K562 (cell line): ENCODE results near the gene HYAL1. TPM values are rescaled to one million over a fixed set of nuclear protein-coding genes. Genes with fewer than 3 reads are reported as not detected.
A peak's percentile ranks its signal among the peaks of the same experiment; 100 is the strongest.

Experiments used
- ATAC-seq: fragments of 200-7000 bp; cut with Tn5 transposase; 3 replicates; pipeline ENCODE4 v1.9.1; 2020; ENCODE audit warnings: moderate library complexity
- BruUV-seq: library from RNA; stranded (reverse); fragments of 400-500 nt; replicated peaks from 2 replicates; lab custom pipeline; 2021; lab: Mats Ljungman, UMichigan
- CTCF ChIA-PET: fragments of 300-600 bp; formaldehyde crosslinking; extraction: SDS; loops from one replicate; lab custom pipeline; 2021; ENCODE audit warnings: low intra/inter-chr PET ratio; lab: Yijun Ruan, JAX
- POLR2A ChIA-PET: fragments of 300-600, 350-650 bp; sonication (Branson Sonifier 250); formaldehyde crosslinking; extraction: SDS; loops from one replicate; lab custom pipeline; 2021; ENCODE audit warnings: antibody characterized with exemption, inconsistent platforms; lab: Yijun Ruan, JAX
- DNase-seq, 4 experiments: peaks; one replicate each; pipeline versions ENCODE4 v3.0.0 to v3.0.0-alpha.2; 2011 to 2018; ENCODE audit warnings: low spot score in 3 of 4, mixed read lengths in 3 of 4; ENCODE audit errors: extremely low read depth in 1 of 4
- FAIRE-seq: peaks from 2 replicates; lab custom pipeline; 2011; peaks lifted over from hg19 to GRCh38; lab: Jason Lieb, UNC
- H2AFZ ChIP-seq: 2 replicates; pipeline ENCODE4 v1.6.0; 2011; ENCODE audit warnings: low read depth, low read length, control low read depth, inconsistent platforms
- H3K27ac ChIP-seq: fragments of 200-600 bp; 3 replicates; pipeline ENCODE4 v1.8.0; 2011; ENCODE audit warnings: low read depth, mild to moderate bottlenecking, control low read depth, inconsistent platforms, low read length, moderate library complexity, mixed read lengths; ENCODE audit errors: extremely low read depth
- H3K27me3 ChIP-seq, 2 experiments: fragments of 300-600 bp in 1 of 2; 2 replicates in 1 of 2; 3 replicates in 1 of 2; pipeline versions ENCODE4 v1.6.0 to v1.8.0; 2011; ENCODE audit warnings: inconsistent platforms in 2 of 2, low read length in 2 of 2, mild to moderate bottlenecking in 1 of 2, mixed read lengths in 1 of 2, moderate library complexity in 1 of 2; ENCODE audit not compliant: control insufficient read depth in 2 of 2, insufficient read depth in 2 of 2
- H3K36me3 ChIP-seq: fragments of 300-600 bp; 3 replicates; pipeline ENCODE4 v1.8.0; 2011; ENCODE audit warnings: mild to moderate bottlenecking, low read length, inconsistent platforms; ENCODE audit not compliant: control insufficient read depth, insufficient read depth
- H3K4me1 ChIP-seq, 2 experiments: fragments of 200-600 bp in 1 of 2; replicated peaks in 1 of 2; 2 replicates in 1 of 2; 3 replicates in 1 of 2; pipeline versions ENCODE4 v1.5.1 to v1.8.0; 2011; ENCODE audit warnings: inconsistent platforms in 2 of 2, low read length in 2 of 2, mild to moderate bottlenecking in 1 of 2, mixed read lengths in 1 of 2, moderate library complexity in 1 of 2; ENCODE audit not compliant: control insufficient read depth in 2 of 2, insufficient read depth in 2 of 2
- H3K4me2 ChIP-seq: 2 replicates; pipeline ENCODE4 v1.6.1; 2011; ENCODE audit warnings: low read length, control low read depth, inconsistent platforms, mixed read lengths; ENCODE audit not compliant: insufficient read depth
- H3K4me3 ChIP-seq: fragments of 200-600 bp; sonication (generic), shearing (Covaris generic); 2 replicates; pipeline ENCODE4 v1.5.1; 2016; ENCODE audit warnings: control low read depth, inconsistent platforms
- H3K79me2 ChIP-seq: fragments of 200-600 bp; 3 replicates; pipeline ENCODE4 v1.8.0; 2011; ENCODE audit warnings: low read length, inconsistent platforms; ENCODE audit not compliant: control insufficient read depth, insufficient read depth
- H3K9ac ChIP-seq, 2 experiments: 2 replicates each; pipeline versions ENCODE4 v1.6.0 to v1.6.1; 2011; ENCODE audit warnings: low read depth in 2 of 2, low read length in 2 of 2, control low read depth in 1 of 2, inconsistent platforms in 1 of 2, mild to moderate bottlenecking in 1 of 2, mixed read lengths in 1 of 2; ENCODE audit not compliant: insufficient read depth in 1 of 2
- H3K9me1 ChIP-seq: one replicate; pipeline ENCODE4 v1.6.0; 2011; ENCODE audit warnings: inconsistent platforms, mild to moderate bottlenecking, low read length, moderate library complexity; ENCODE audit not compliant: control insufficient read depth, insufficient read depth
- H3K9me3 ChIP-seq: replicated peaks from 2 replicates; pipeline ENCODE4 v1.5.1; 2011; ENCODE audit warnings: low read depth, low read length, inconsistent platforms; ENCODE audit not compliant: control insufficient read depth, insufficient read depth
- H4K20me1 ChIP-seq: replicated peaks from 2 replicates; pipeline ENCODE4 v1.6.1; 2011; ENCODE audit warnings: low read length, inconsistent platforms, mixed read lengths; ENCODE audit not compliant: control insufficient read depth, insufficient read depth
- ZNF121 ChIP-seq: sonication (generic); formaldehyde crosslinking; conservative IDR thresholded peaks from 2 replicates; pipeline ENCODE4 v1.8.0; 2022; ENCODE audit warnings: missing genetic modification reagents
- WGBS: fragments of 100-300 bp; shearing (Covaris generic); methylation state at CpG from one replicate; pipeline ENCODE4 v1.1.6; 2016; ENCODE audit warnings: low coverage, mixed read lengths; ENCODE audit not compliant: insufficient coverage; ENCODE audit errors: missing lambda C conversion rate; 5-methylcytosine and 5-hydroxymethylcytosine counted together
- in situ Hi-C: fragments of 300-500 bp; cut with MboI; formaldehyde crosslinking; loops from 4 replicates; pipeline ENCODE4 v1.15.0; 2018; ENCODE audit warnings: inconsistent platforms, mixed read lengths
- intact Hi-C: fragments of 100-400 bp; cut with micrococcal nuclease; formaldehyde crosslinking; loops from 2 replicates; pipeline ENCODE4 v1.14.2; 2022
- polyA plus RNA-seq, 8 experiments: library from polyadenylated mRNA; depleted of rRNA in 4 of 8; stranded (reverse) in 5 of 8; unstranded in 3 of 8; fragments of >200 nt; fragmentation: Nextera tagmentation in 2 of 8; fragmentation: Illumina TruSeq in 1 of 8; extraction: Ambion mirVana in 2 of 8; extraction: Trizol in 1 of 8; gene quantifications; 2 replicates each; pipeline versions ENCODE4 v1.2.1 to v1.2.3, GENCODE V29; 2011 to 2014; ENCODE audit warnings: inconsistent platforms in 1 of 8, missing spikeins in 1 of 8
- total RNA-seq, 7 experiments: library from RNA; depleted of rRNA in 6 of 7; stranded (reverse); fragments of >200 nt in 6 of 7; fragmentation: Illumina TruSeq in 2 of 7; extraction: Trizol in 2 of 7; gene quantifications; 2 replicates each; pipeline versions ENCODE4 v1.2.1 to v1.2.3, GENCODE V29; 2011 to 2021; ENCODE audit warnings: low replicate concordance in 1 of 7
- TF ChIP-seq, protein P1 (sequence below): sonication (generic); formaldehyde crosslinking; IDR thresholded peaks from 2 replicates; pipeline ENCODE4 v1.8.1; 2023; ENCODE audit warnings: mild to moderate bottlenecking, missing genetic modification reagents

Gene HYAL1
- total and polyA plus RNA-seq, 9 of the 15 experiments (the other 6 are each of a cell fraction or from before 2014, with no cell fraction given): 1.4 to 8.5 (median 4.7) TPM

DNA sequence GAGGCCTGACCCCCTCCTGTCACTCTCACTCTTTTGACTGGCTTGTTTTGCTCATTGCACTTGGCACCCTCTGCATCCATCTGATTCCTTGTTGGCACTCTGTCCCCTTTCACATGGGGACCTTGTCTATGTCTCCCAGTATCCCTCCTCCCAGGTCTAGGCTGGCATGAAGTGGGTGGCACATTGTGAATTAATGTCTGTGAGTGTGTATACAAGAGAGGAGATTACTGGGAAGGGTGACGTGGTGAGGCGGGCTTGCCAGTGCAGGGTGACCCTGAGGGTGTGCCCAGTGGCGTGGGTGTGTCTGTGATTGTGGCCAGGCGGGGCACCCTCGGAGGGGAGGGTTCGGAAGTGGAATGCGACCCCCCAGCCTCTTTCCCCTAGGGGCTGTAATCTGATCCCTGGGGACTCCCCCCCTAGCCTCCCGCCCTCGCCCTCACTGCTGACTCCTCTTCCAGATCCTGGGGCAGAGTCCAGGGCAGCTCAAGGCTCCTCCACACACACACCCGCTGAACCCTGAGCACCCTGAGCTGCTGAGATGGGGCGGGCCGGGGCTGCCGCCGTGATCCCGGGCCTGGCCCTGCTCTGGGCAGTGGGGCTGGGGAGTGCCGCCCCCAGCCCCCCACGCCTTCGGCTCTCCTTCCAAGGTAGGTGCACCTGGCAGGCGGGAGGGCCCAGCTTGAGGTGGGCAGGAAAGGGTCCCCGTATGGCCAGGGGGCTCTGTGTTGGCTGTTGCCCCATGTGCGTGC, 34.5 kb downstream of the HYAL1 start, which contains the start of gene SEMA3B:
Gene SEMA3B (plus strand): TSS at position 445 of the 749 bp plus-strand sequence. CDS start 94 bp downstream, at position 539.
- Histone ChIP-seq H3K4me1 (peaks cover 7 to 65% of the 10 kb centered on the region in 2 experiments; a peak in 4 of 5 replicates), H3K27ac (no peak within 1 kb of the TSS), H3K4me2 (no peak within 1 kb of the TSS), H3K79me2 (no peaks in the 10 kb centered on the region), H3K9ac (peak within 1 kb of the TSS in 1 of 2 experiments; percentile 26; a peak in 2 of 4 replicates), H3K9me3 (no peaks in the 10 kb centered on the region), H3K27me3 (no peaks in the 10 kb centered on the region), H2AFZ (no peak within 1 kb of the TSS), H4K20me1 (no peaks in the 10 kb centered on the region; the same call in 1 of the 2 replicates), H3K4me3 (no peak within 1 kb of the TSS), H3K36me3 (no peaks in the 10 kb centered on the region), H3K9me1 (no peaks in the 10 kb centered on the region)
- TF ChIP-seq, protein P1, sequence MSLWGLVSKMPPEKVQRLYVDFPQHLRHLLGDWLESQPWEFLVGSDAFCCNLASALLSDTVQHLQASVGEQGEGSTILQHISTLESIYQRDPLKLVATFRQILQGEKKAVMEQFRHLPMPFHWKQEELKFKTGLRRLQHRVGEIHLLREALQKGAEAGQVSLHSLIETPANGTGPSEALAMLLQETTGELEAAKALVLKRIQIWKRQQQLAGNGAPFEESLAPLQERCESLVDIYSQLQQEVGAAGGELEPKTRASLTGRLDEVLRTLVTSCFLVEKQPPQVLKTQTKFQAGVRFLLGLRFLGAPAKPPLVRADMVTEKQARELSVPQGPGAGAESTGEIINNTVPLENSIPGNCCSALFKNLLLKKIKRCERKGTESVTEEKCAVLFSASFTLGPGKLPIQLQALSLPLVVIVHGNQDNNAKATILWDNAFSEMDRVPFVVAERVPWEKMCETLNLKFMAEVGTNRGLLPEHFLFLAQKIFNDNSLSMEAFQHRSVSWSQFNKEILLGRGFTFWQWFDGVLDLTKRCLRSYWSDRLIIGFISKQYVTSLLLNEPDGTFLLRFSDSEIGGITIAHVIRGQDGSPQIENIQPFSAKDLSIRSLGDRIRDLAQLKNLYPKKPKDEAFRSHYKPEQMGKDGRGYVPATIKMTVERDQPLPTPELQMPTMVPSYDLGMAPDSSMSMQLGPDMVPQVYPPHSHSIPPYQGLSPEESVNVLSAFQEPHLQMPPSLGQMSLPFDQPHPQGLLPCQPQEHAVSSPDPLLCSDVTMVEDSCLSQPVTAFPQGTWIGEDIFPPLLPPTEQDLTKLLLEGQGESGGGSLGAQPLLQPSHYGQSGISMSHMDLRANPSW (CRISPR knock-in tag): no peak
- 0 out of 2 replicates have a peak, but pooled peaks have one; percentile 8 for TF ChIP-seq ZNF121 (CRISPR knock-in tag)
- ChIA-PET POLR2A (interaction anchor here (0.5 to 1.2 kb wide), 3 partner anchors 16 to 105 kb away, joined by 3 read pairs; no protein-coding TSS in a partner anchor), CTCF (interaction anchor here (0.6 kb wide), 1 partner anchor 42 kb away, joined by 3 read pairs; no protein-coding TSS in a partner anchor)
- 24% methylated on average over 12 of the region's 21 CpGs for WGBS
- ATAC-seq (no peak), FAIRE-seq (no peak), DNase-seq (no peak)
- intact Hi-C loops (no loop called here), in situ Hi-C loops (no loop called here)
- no TSS peak for BruUV-seq
